CD14-positive monocyte (primary cell): ENCODE data around the gene GAB1. TPM values are rescaled to one million over a fixed set of nuclear protein-coding genes. Genes with fewer than 3 reads are reported as not detected.

Source experiments
- DNase-seq, 3 donors: peaks; one replicate each; pipeline ENCODE4 v3.0.0-alpha.2; 2011 to 2022
- H2AFZ ChIP-seq: 2 replicates; pipeline ENCODE4 v1.6.0; 2012; ENCODE audit warnings: mild to moderate bottlenecking, low read depth, low read length, inconsistent platforms; ENCODE audit not compliant: insufficient read depth, poor library complexity, severe bottlenecking
- H3K27ac ChIP-seq, 2 donors: 1 replicate in 1 of 2; 2 replicates in 1 of 2; pipeline ENCODE4 v1.5.1; 2012 to 2013; ENCODE audit warnings: low read length in 2 of 2, control low read depth in 1 of 2, inconsistent platforms in 1 of 2, low read depth in 1 of 2, mild to moderate bottlenecking in 1 of 2
- H3K27me3 ChIP-seq, 2 donors: one replicate each; pipeline versions ENCODE4 v1.6.0 to v1.6.1; 2011 to 2013; ENCODE audit warnings: low read length in 2 of 2; ENCODE audit not compliant: control insufficient read depth in 2 of 2, insufficient read depth in 2 of 2
- H3K36me3 ChIP-seq, 2 donors: replicated peaks in 1 of 2; 1 replicate in 1 of 2; 2 replicates in 1 of 2; pipeline versions ENCODE4 v1.5.1 to v1.6.1; 2012 to 2013; ENCODE audit warnings: low read length in 2 of 2, control low read depth in 1 of 2, inconsistent platforms in 1 of 2, mild to moderate bottlenecking in 1 of 2; ENCODE audit not compliant: insufficient read depth in 2 of 2, control insufficient read depth in 1 of 2
- H3K4me1 ChIP-seq, 2 donors: 1 replicate in 1 of 2; 2 replicates in 1 of 2; pipeline versions ENCODE4 v1.5.1 to v1.6.1; 2012 to 2013; ENCODE audit warnings: low read length in 2 of 2, control low read depth in 1 of 2, inconsistent platforms in 1 of 2, mild to moderate bottlenecking in 1 of 2, moderate library complexity in 1 of 2; ENCODE audit not compliant: insufficient read depth in 2 of 2, control insufficient read depth in 1 of 2
- H3K4me2 ChIP-seq: replicated peaks from 2 replicates; pipeline ENCODE3; 2012; ENCODE audit warnings: low read length, moderate library complexity, mild to moderate bottlenecking; ENCODE audit not compliant: poor library complexity, severe bottlenecking; ENCODE audit errors: extremely low read depth
- H3K4me3 ChIP-seq, 3 experiments: fragments of 200-600 bp in 1 of 3; sonication (generic) in 1 of 3; replicated peaks in 1 of 3; 1 replicate in 2 of 3; 2 replicates in 1 of 3; pipeline ENCODE4 v1.5.1; 2011 to 2013; ENCODE audit warnings: low read length in 3 of 3, mild to moderate bottlenecking in 3 of 3, control low read depth in 2 of 3, low read depth in 2 of 3, inconsistent platforms in 1 of 3, moderate library complexity in 1 of 3
- H3K79me2 ChIP-seq: 2 replicates; pipeline ENCODE4 v1.6.0; 2012; ENCODE audit warnings: mild to moderate bottlenecking, control low read depth, inconsistent platforms, low read length, moderate library complexity; ENCODE audit not compliant: insufficient read depth
- H3K9ac ChIP-seq: 2 replicates; pipeline ENCODE4 v1.6.0; 2017; ENCODE audit warnings: low read length, mild to moderate bottlenecking; ENCODE audit not compliant: insufficient read depth, poor library complexity, severe bottlenecking
- H3K9me3 ChIP-seq, 2 donors: replicated peaks in 1 of 2; 1 replicate in 1 of 2; 2 replicates in 1 of 2; pipeline versions ENCODE4 v1.5.1 to v1.6.1; 2012 to 2013; ENCODE audit warnings: low read length in 2 of 2, control low read depth in 1 of 2; ENCODE audit not compliant: control insufficient read depth in 1 of 2, insufficient read depth in 1 of 2
- H4K20me1 ChIP-seq: 2 replicates; pipeline ENCODE4 v1.6.0; 2012; ENCODE audit warnings: mild to moderate bottlenecking, low read length, control low read depth, moderate library complexity; ENCODE audit not compliant: insufficient read depth
- H3K27ac Mint-ChIP-seq, 7 donors: one replicate each; pipeline ENCODE4 v1.8.0; 2020; ENCODE audit warnings: mild to moderate bottlenecking in 7 of 7, mixed read lengths in 7 of 7, moderate library complexity in 6 of 7, inconsistent platforms in 2 of 7
- H3K27me3 Mint-ChIP-seq, 3 donors: one replicate each; pipeline ENCODE4 v1.8.0; 2021 to 2022; ENCODE audit warnings: low read depth in 3 of 3, mild to moderate bottlenecking in 3 of 3, mixed read lengths in 3 of 3, moderate library complexity in 3 of 3, inconsistent platforms in 1 of 3
- H3K36me3 Mint-ChIP-seq, 2 donors: one replicate each; pipeline ENCODE4 v1.8.0; 2020; ENCODE audit warnings: mixed read lengths in 2 of 2, inconsistent platforms in 1 of 2, mild to moderate bottlenecking in 1 of 2
- H3K4me1 Mint-ChIP-seq: one replicate; pipeline ENCODE4 v1.8.0; 2020; ENCODE audit warnings: mild to moderate bottlenecking, mixed read lengths
- H3K4me3 Mint-ChIP-seq, 2 donors: one replicate each; pipeline ENCODE4 v1.8.0; 2020; ENCODE audit warnings: mild to moderate bottlenecking in 2 of 2, mixed read lengths in 2 of 2, moderate library complexity in 1 of 2
- H3K9me3 Mint-ChIP-seq, 7 donors: one replicate each; pipeline ENCODE4 v1.8.0; 2020 to 2022; ENCODE audit warnings: mixed read lengths in 7 of 7, mild to moderate bottlenecking in 6 of 7, moderate library complexity in 6 of 7, inconsistent platforms in 2 of 7
- CTCF ChIP-seq: fragments of 200-600 bp; IDR thresholded peaks from one replicate; pipeline ENCODE4 v1.8.0; 2022; ENCODE audit warnings: antibody characterized with exemption, mild to moderate bottlenecking
- WGBS: methylation state at CpG from one replicate; pipeline ENCODE4 v1.1.5; 2013; ENCODE audit warnings: missing lambda C conversion rate; ENCODE audit not compliant: insufficient coverage; 5-methylcytosine and 5-hydroxymethylcytosine counted together
- intact Hi-C, 2 donors: fragments of 100-400 bp; cut with micrococcal nuclease; formaldehyde crosslinking; loops; one replicate each; pipeline versions ENCODE4 v1.15.0 to v1.15.1; 2023
- polyA plus RNA-seq, 3 donors: library from polyadenylated mRNA; depleted of rRNA in 1 of 3; unstranded in 2 of 3; stranded (reverse) in 1 of 3; fragments of 300-500 nt in 2 of 3; fragments of >200 nt in 1 of 3; fragmentation: Illumina TruSeq in 2 of 3; gene quantifications; 1 replicate in 2 of 3; 2 replicates in 1 of 3; pipeline ENCODE4 v1.2.3, GENCODE V29; 2012 to 2021

GAB1 gene
- polyA plus RNA-seq, 3 donors = 0.55 to 7.3 (median 0.69) TPM

GRCh38 chr4:143326735-143327134 is 9.9 kb upstream of the GAB1 start:
- H3K36me3 Mint-ChIP-seq = no peaks in the 10 kb centered on the region
- no CpG with 5 or more reads among the region's 4 CpGs for WGBS
- Histone ChIP-seq H3K4me2 (no peak overlapping the region), H3K27me3 (no peaks in the 10 kb centered on the region), H3K27ac (no peak overlapping the region), H3K9ac (no peak overlapping the region), H3K9me3 (no peaks in the 10 kb centered on the region), H2AFZ (no peak overlapping the region), H4K20me1 (no peaks in the 10 kb centered on the region), H3K4me3 (no peak overlapping the region), H3K4me1 (no peaks in the 10 kb centered on the region), H3K79me2 (no peaks in the 10 kb centered on the region), H3K36me3 (no peaks in the 10 kb centered on the region)
- no peak overlapping the region for H3K27ac Mint-ChIP-seq
- intact Hi-C loops = no loop called here
- no peak for DNase-seq
- H3K4me3 Mint-ChIP-seq = no peak overlapping the region
- no peak for TF ChIP-seq CTCF
- peaks cover 0 to 2% (median 0%) of the 10 kb centered on the region in 7 donors for H3K9me3 Mint-ChIP-seq
- peaks cover 0 to 1% (median 0%) of the 10 kb centered on the region in 3 donors for H3K27me3 Mint-ChIP-seq
- H3K4me1 Mint-ChIP-seq = no peaks in the 10 kb centered on the region

DNA sequence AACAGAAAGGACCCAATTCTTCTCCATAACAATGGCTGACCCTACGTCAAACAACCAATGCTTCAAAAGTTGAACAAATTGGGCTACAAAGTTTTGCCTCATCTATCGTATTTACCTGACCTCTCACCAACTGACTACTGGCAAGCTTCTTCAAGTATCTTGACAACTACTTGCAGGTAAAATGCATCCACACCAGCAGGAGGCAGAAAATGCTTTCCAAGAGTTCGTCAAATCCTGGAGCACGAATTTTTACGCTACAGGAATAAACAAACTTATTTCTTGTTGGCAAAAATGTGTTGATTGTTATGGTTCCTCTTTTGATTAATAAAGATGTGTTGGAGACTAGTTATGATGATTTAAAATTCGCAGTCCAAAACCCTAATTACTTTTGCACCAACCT is 6.7 kb upstream of the GAB1 start:
- H3K9ac ChIP-seq = no peak overlapping the region
- H3K4me1 ChIP-seq = peaks cover 5 to 6% of the 10 kb centered on the region in 2 donors
- no peaks in the 10 kb centered on the region for H3K27me3 ChIP-seq
- peaks cover 0 to 1% (median 0%) of the 10 kb centered on the region in 7 donors for H3K9me3 Mint-ChIP-seq
- no peak overlapping the region for H2AFZ ChIP-seq
- no peaks in the 10 kb centered on the region for H4K20me1 ChIP-seq
- no peak overlapping the region for H3K27ac Mint-ChIP-seq
- no peak for TF ChIP-seq CTCF
- peaks cover 6% of the 10 kb centered on the region for H3K4me1 Mint-ChIP-seq
- 100% methylated on average over 2 of the region's 6 CpGs for WGBS
- no peak overlapping the region for H3K4me2 ChIP-seq
- intact Hi-C loops = loop anchor here (10.0 kb wide), 2 partner anchors 65 to 145 kb away; partner anchors contain the start of gene USP38 (in 1 of the 2)
- H3K4me3 Mint-ChIP-seq = no peak overlapping the region
- no peaks in the 10 kb centered on the region for H3K79me2 ChIP-seq
- H3K36me3 Mint-ChIP-seq = no peaks in the 10 kb centered on the region
- H3K27ac ChIP-seq = no peak overlapping the region
- no peak overlapping the region for H3K4me3 ChIP-seq
- H3K9me3 ChIP-seq = no peaks in the 10 kb centered on the region
- H3K36me3 ChIP-seq = no peaks in the 10 kb centered on the region
- no peak for DNase-seq
- H3K27me3 Mint-ChIP-seq = peaks cover 0 to 2% (median 0%) of the 10 kb centered on the region in 3 donors
